WTC11 (cell line): ENCODE results near the gene TSPAN31.

ENCODE experiments used
- CBFB ChIP-seq: sonication (generic); formaldehyde crosslinking; IDR thresholded peaks from 2 replicates; pipeline ENCODE4 v1.8.1; 2022; ENCODE audit warnings: mild to moderate bottlenecking, low read depth, missing genetic modification reagents
- CTCF ChIP-seq: fragments of 200-600 bp; IDR thresholded peaks from 2 replicates; pipeline ENCODE4 v1.8.0; 2022; ENCODE audit warnings: antibody characterized with exemption
- ELF4 ChIP-seq: sonication (generic); formaldehyde crosslinking; IDR thresholded peaks from 2 replicates; pipeline ENCODE4 v1.8.1; 2022; ENCODE audit warnings: low read depth, mild to moderate bottlenecking, moderate library complexity, missing genetic modification reagents
- NFYB ChIP-seq: sonication (generic); formaldehyde crosslinking; conservative IDR thresholded peaks from 2 replicates; pipeline ENCODE4 v1.8.0; 2022; ENCODE audit warnings: low read depth, missing genetic modification reagents
- USF1 ChIP-seq: sonication (generic); formaldehyde crosslinking; IDR thresholded peaks from 2 replicates; pipeline ENCODE4 v1.8.0; 2022; ENCODE audit warnings: mild to moderate bottlenecking, missing genetic modification reagents

- TF ChIP-seq NFYB (CRISPR knock-in tag) (no peak), CBFB (no peak), USF1 (CRISPR knock-in tag) (peak; percentile 100), CTCF (no peak), ELF4 (no peak)
Observed at GRCh38 chr12:57751788-57752667, 7.2 kb downstream of the TSPAN31 start, which contains the start of gene CDK4.
